SH-SY5Y (cell line): ENCODE data around the gene ITSN1.

ENCODE experiments used
- GATA2 ChIP-seq: IDR thresholded peaks from 2 replicates; pipeline ENCODE4 v1.6.1; 2011; ENCODE audit warnings: mild to moderate bottlenecking, low read depth, low read length
- GATA3 ChIP-seq: IDR thresholded peaks from 2 replicates; pipeline ENCODE4 v1.6.1; 2011; ENCODE audit warnings: low read depth, mild to moderate bottlenecking, low read length, moderate library complexity

DNA sequence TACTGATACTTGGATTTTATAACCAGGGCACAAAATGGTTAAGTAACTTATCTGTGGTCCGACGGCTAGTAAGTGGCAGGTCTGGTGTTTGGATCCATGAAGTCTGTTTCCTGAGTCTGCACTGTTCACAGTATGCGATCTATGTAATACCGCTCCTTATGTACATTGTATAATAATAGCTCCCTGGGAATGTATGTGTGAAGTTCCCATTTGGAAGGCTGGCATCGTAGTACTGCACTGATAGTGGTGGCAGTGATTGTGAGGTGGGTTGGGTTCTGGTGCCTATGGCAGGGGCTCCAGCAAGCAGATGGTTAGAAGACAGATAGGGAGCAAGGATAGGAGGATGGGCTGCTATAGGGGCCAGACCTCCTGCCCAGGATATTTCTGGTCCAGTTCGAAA is 25.3 kb downstream of the ITSN1 start:
- no peak for TF ChIP-seq GATA3
- TF ChIP-seq GATA2: no peak
